Tracheal epithelial cell (primary cell): ENCODE results near the gene SLC6A17. TPM values are rescaled to one million over a fixed set of nuclear protein-coding genes. Genes with fewer than 3 reads are reported as not detected.

Experiments used
- total RNA-seq: library from RNA; depleted of rRNA; stranded (reverse); fragments of >200 nt; gene quantifications from 2 replicates; pipeline ENCODE4 v1.2.1, GENCODE V29; 2014

SLC6A17 gene
- total RNA-seq, result 0.24 TPM in 1 of 2 replicates, not detected in the other

DNA sequence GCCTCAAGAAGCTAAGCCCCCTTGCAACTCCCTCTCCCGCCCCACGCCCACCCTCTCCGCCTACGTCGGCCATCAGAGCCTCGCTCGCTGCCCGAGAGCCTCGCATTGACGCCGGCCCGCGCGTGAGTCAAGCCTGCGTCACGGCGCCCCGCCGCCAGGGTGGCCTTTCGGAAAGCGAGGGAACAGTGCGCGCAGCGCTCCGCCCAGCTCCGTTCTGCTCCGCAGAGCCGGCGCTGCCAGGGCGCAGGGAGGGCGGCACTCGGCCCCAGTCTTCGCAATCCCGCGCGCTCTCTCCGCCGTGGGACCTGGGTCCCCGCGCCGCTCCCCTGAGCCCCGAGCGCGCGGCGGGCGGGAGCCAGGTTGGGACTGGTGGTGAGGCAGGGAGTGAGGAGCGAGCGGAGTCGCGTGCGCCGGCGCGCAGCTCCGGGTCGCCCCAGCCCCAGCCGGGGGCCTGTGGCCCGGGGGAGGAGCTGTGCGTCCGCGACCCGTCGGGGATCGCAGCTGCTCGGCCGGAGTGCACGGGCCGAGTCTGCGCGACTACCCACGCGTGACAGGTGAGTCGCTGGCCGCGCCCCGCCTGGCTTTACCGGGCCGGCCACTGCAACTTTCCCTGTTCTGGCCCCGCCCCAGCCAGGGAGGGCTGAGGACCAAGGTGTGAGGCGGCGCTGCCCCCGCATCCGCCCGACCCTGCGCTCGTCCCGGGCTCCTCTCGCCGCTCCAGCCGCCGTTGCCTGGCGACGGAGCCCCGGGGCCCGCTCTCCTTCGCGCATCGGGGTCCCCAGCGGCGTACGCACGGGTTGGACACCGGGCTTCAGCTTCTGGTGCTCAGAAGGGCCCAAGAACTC, at the start of gene SLC6A17:
SLC6A17 (plus strand) TSS at position 165 of the 845 bp plus-strand sequence. CDS start 16,436 bp downstream, outside the sequence.

DNA sequence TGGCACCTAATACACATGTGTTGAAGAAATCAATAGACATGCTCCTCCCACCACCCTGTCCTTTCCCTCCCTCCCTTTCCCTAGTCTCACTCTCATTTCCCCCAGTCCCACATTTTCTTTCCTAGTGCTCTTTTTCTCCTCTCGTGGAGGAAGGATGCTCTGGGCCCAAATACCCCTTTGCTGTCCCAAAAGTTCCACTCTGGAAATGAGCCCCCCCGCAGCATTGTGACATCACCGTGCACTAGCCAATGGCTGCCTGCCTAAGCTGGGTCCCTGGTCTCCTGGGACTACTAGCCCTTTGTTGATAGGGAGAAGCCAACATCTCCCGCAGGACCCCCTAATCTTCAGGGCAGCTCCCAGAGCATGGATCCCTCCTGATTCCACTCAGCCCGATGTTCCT, 38.2 kb upstream of the SLC6A17 start, which contains the start of gene UBL4B:
UBL4B (plus strand) TSS at position 301 of the 400 bp plus-strand sequence; CDS start at position 393, 92 bp downstream.

DNA sequence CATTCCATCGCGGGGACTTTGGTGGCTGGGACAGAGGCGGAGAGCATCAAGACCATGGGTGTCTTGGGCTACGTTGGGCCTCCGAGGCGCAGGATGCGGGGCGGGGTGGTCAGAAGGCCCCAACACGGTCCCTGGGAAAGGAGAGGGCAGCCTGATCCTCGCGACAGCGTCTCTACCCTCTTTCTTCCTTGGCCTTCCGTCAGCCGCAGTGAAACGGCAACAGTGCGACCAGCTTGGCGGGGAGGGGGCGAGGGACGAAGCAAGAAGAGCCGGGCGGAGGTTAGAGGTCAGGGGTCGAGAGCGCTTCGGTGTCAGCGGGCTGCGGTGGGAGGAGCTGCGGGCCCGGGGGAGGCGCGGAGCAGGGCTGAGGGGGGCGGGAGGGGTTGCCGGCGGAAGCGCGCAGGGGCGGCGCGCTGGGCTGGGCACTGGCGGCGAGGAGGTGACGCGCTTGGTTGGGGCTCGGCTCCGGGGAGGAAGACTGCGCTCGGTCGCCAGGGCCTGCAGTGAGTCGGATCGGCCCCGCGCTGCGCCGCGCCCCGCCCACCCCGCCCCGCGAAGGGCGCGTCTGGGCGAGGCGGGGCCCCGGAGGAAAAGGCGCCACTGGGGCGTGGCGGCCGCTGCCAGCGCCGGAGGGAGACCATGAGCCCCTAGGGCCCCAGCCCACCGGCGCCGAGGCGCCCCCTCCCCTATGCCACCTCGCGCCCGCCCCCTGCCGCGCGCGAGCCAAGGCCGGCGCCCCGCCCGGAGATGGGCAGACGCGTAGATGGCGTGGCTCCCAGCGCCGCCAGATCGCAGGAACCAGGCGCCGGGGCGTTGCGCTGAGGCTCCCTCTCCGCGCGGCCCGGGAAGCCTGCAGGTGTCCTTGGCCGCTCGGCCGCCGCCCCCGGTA, 59.7 kb downstream of the SLC6A17 start, which contains the start of gene KCNC4:
KCNC4 (plus strand) TSS at position 600 of the 889 bp plus-strand sequence. CDS start 1,186 bp downstream, outside the sequence.

Other genes with a start within 250 kb of the SLC6A17 start
- gene CSF1, start 239.6 kb upstream of the SLC6A17 start, total RNA-seq, result 1.1 and 9.4 TPM in 2 replicates
- 31.3 and 43.4 TPM in 2 replicates for gene AHCYL1, start 165.7 kb upstream of the SLC6A17 start, total RNA-seq
- 35.6 and 46.7 TPM in 2 replicates for gene STRIP1, start 115.9 kb upstream of the SLC6A17 start, total RNA-seq
- gene ALX3, start 79.8 kb upstream of the SLC6A17 start, total RNA-seq, result not detected in 2 replicates
- not detected in 2 replicates for gene UBL4B, start 38.1 kb upstream of the SLC6A17 start, total RNA-seq
- 1.4 and 1.7 TPM in 2 replicates for gene KCNC4, start 59.8 kb downstream of the SLC6A17 start, total RNA-seq
- gene RBM15, start 188.9 kb downstream of the SLC6A17 start, total RNA-seq, result 22.7 and 24.7 TPM in 2 replicates
- gene SLC16A4, start 240.5 kb downstream of the SLC6A17 start, total RNA-seq, result 36.9 and 48.2 TPM in 2 replicates